SK-N-SH treated with all-trans-retinoic acid at 6 μM for 48 hours (cell line): ENCODE results near the gene RPS6KA1.
A peak's percentile ranks its signal among the peaks of the same experiment; 100 is the strongest.

Experiments
- ATAC-seq: fragments of 200-7000 bp; cut with Tn5 transposase; 3 replicates; pipeline ENCODE4 v1.9.1; 2020; ENCODE audit warnings: mild to moderate bottlenecking, moderate library complexity
- ARNTL ChIP-seq: fragments of 450-650 bp; formaldehyde crosslinking; IDR thresholded peaks from 2 replicates; pipeline ENCODE4 v1.5.0; 2020; ENCODE audit warnings: low read depth, mild to moderate bottlenecking, moderate library complexity, borderline replicate concordance
- BACH2 ChIP-seq: fragments of 250-450 bp; sonication (Bioruptor Pico); IDR thresholded peaks from 2 replicates; pipeline ENCODE4 v1.9.0; 2021; ENCODE audit warnings: mild to moderate bottlenecking, borderline replicate concordance
- CSDC2 ChIP-seq: fragments of 250-450 bp; sonication (Bioruptor Pico); IDR thresholded peaks from 2 replicates; pipeline ENCODE4 v1.5.0; 2020; ENCODE audit warnings: mild to moderate bottlenecking, moderate library complexity
- CSRNP3 ChIP-seq: fragments of 250-450 bp; sonication (Bioruptor Pico); IDR thresholded peaks from 2 replicates; pipeline ENCODE4 v1.5.1; 2021; ENCODE audit warnings: mild to moderate bottlenecking, moderate library complexity
- ESRRG ChIP-seq: fragments of 250-450 bp; sonication (Bioruptor Pico); IDR thresholded peaks from 2 replicates; pipeline ENCODE4 v1.6.1; 2021; ENCODE audit warnings: mild to moderate bottlenecking
- GLIS3 ChIP-seq: fragments of 250-450 bp; sonication (Bioruptor Pico); IDR thresholded peaks from 2 replicates; pipeline ENCODE4 v1.5.0; 2020; ENCODE audit warnings: mild to moderate bottlenecking, moderate library complexity
- ISL1 ChIP-seq: fragments of 250-450 bp; sonication (Bioruptor Pico); IDR thresholded peaks from 2 replicates; pipeline ENCODE4 v2.1.2; 2022; ENCODE audit warnings: mild to moderate bottlenecking, moderate library complexity
- OSR1 ChIP-seq: fragments of 250-450 bp; sonication (Bioruptor Pico); IDR thresholded peaks from 2 replicates; pipeline ENCODE4 v1.8.0; 2022; ENCODE audit warnings: moderate library complexity, mild to moderate bottlenecking, inconsistent platforms
- POU6F1 ChIP-seq: fragments of 250-450 bp; sonication (Bioruptor Pico); IDR thresholded peaks from 2 replicates; pipeline ENCODE4 v1.8.0; 2021; ENCODE audit warnings: low read depth, mild to moderate bottlenecking, moderate library complexity, borderline replicate concordance
- PPARA ChIP-seq: fragments of 250-450 bp; sonication (Bioruptor Pico); IDR thresholded peaks from 2 replicates; pipeline ENCODE4 v1.5.0; 2020; ENCODE audit warnings: mild to moderate bottlenecking, borderline replicate concordance
- RARB ChIP-seq: fragments of 250-450 bp; sonication (Bioruptor Pico); IDR thresholded peaks from 2 replicates; pipeline ENCODE4 v1.8.0; 2021; ENCODE audit warnings: mild to moderate bottlenecking, moderate library complexity
- SNAI2 ChIP-seq: fragments of 250-450 bp; sonication (Bioruptor Pico); IDR thresholded peaks from 2 replicates; pipeline ENCODE4 v1.5.0; 2020; ENCODE audit warnings: mild to moderate bottlenecking, moderate library complexity
- TCF4 ChIP-seq: fragments of 250-450 bp; sonication (Bioruptor Pico); IDR thresholded peaks from 2 replicates; pipeline ENCODE4 v1.8.0; 2021; ENCODE audit warnings: mild to moderate bottlenecking, moderate library complexity, borderline replicate concordance
- TSHZ2 ChIP-seq: fragments of 250-450 bp; sonication (Bioruptor Pico); IDR thresholded peaks from 2 replicates; pipeline ENCODE4 v1.5.0; 2020; ENCODE audit warnings: mild to moderate bottlenecking, moderate library complexity
- ZC3H10 ChIP-seq: fragments of 250-450 bp; sonication (Bioruptor Pico); IDR thresholded peaks from 2 replicates; pipeline ENCODE4 v1.5.1; 2021; ENCODE audit warnings: mild to moderate bottlenecking, moderate library complexity
- ZFP30 ChIP-seq: fragments of 450-650 bp; formaldehyde crosslinking; IDR thresholded peaks from 2 replicates; pipeline ENCODE4 v1.5.0; 2022; ENCODE audit warnings: mild to moderate bottlenecking, moderate library complexity
- ZNF565 ChIP-seq: fragments of 450-650 bp; formaldehyde crosslinking; conservative IDR thresholded peaks from 2 replicates; pipeline ENCODE4 v1.5.0; 2020; ENCODE audit warnings: low read depth, mild to moderate bottlenecking, moderate library complexity
- ZNF70 ChIP-seq: fragments of 450-650 bp; formaldehyde crosslinking; IDR thresholded peaks from 2 replicates; pipeline ENCODE4 v1.5.0; 2020; ENCODE audit warnings: mild to moderate bottlenecking, moderate library complexity
- ZNF8 ChIP-seq: fragments of 450-650 bp; formaldehyde crosslinking; IDR thresholded peaks from 2 replicates; pipeline ENCODE4 v1.5.0; 2020; ENCODE audit warnings: mild to moderate bottlenecking, moderate library complexity
- TF ChIP-seq, protein P1 (sequence below): fragments of 250-450 bp; sonication (Bioruptor Pico); IDR thresholded peaks from 2 replicates; pipeline ENCODE4 v1.8.0; 2020; ENCODE audit warnings: mild to moderate bottlenecking, moderate library complexity, borderline replicate concordance

RPS6KA1 gene

GRCh38 chr1:26526287-26526686 is 3.3 kb upstream of the RPS6KA1 start:
- no peak for ATAC-seq
- no peak for TF ChIP-seq ISL1
- no peak for TF ChIP-seq ZNF70
- TF ChIP-seq SNAI2 (CRISPR knock-in tag), result no peak
- TF ChIP-seq ZFP30 (CRISPR knock-in tag), result no peak
- TF ChIP-seq ARNTL (CRISPR knock-in tag), result no peak
- no peak for TF ChIP-seq ZNF8 (CRISPR knock-in tag)
- no peak for TF ChIP-seq POU6F1 (CRISPR knock-in tag)
- TF ChIP-seq CSDC2 (CRISPR knock-in tag), result no peak
- no peak for TF ChIP-seq PPARA (CRISPR knock-in tag)
- TF ChIP-seq, protein P1, sequence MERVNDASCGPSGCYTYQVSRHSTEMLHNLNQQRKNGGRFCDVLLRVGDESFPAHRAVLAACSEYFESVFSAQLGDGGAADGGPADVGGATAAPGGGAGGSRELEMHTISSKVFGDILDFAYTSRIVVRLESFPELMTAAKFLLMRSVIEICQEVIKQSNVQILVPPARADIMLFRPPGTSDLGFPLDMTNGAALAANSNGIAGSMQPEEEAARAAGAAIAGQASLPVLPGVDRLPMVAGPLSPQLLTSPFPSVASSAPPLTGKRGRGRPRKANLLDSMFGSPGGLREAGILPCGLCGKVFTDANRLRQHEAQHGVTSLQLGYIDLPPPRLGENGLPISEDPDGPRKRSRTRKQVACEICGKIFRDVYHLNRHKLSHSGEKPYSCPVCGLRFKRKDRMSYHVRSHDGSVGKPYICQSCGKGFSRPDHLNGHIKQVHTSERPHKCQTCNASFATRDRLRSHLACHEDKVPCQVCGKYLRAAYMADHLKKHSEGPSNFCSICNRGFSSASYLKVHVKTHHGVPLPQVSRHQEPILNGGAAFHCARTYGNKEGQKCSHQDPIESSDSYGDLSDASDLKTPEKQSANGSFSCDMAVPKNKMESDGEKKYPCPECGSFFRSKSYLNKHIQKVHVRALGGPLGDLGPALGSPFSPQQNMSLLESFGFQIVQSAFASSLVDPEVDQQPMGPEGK (CRISPR knock-in tag), result no peak
- TF ChIP-seq OSR1 (CRISPR knock-in tag), result no peak
- TF ChIP-seq GLIS3, result no peak
- no peak for TF ChIP-seq ESRRG

GRCh38 chr1:26529405-26529654 is 231 bp upstream of the RPS6KA1 start:
- peak; percentile 6; the same call in 2 of the 3 replicates for ATAC-seq
- TF ChIP-seq POU6F1 (CRISPR knock-in tag) (no peak), OSR1 (CRISPR knock-in tag) (no peak), ZNF8 (CRISPR knock-in tag) (no peak), TSHZ2 (CRISPR knock-in tag) (no peak), ISL1 (no peak), CSRNP3 (CRISPR knock-in tag) (no peak), TCF4 (CRISPR knock-in tag) (no peak), RARB (no peak), CSDC2 (CRISPR knock-in tag) (no peak), ZNF565 (CRISPR knock-in tag) (no peak), ZNF70 (no peak), ESRRG (no peak), ZFP30 (CRISPR knock-in tag) (no peak), PPARA (CRISPR knock-in tag) (no peak), ZC3H10 (CRISPR knock-in tag) (no peak), BACH2 (no peak), SNAI2 (CRISPR knock-in tag) (no peak), ARNTL (CRISPR knock-in tag) (no peak)
- TF ChIP-seq, protein P1 (CRISPR knock-in tag), result no peak
